ENCODE data around the gene OCRL.
"Not testable (repeated sequence)": the region's sequence is repeated elsewhere in the genome, so short reads cannot be mapped to it uniquely, and the experiment has no call there.

OCRL gene

DNA sequence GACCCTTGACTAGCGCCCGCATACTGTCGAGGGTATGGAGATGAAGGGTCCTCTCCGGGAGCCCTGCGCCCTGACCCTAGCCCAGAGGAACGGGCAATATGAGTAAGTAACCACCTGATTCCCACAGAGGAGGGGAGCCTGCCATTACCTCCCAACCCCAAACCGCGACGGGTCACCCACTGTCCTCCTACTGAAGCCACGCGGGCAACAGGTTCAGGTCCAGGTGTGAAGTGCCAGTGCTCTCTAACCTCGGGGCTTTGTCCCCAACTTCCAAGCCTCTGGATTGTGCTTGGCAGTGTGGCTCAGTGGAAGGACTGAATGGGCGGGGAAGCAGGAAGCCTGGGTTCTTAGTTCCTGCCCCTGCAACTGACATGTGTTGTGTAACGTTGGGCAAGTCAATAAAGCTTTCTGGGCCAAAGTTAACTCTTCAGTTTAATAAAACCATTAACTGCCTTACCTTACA, 694 bp downstream of the OCRL start:
- no peak for DNase-seq

DNA sequence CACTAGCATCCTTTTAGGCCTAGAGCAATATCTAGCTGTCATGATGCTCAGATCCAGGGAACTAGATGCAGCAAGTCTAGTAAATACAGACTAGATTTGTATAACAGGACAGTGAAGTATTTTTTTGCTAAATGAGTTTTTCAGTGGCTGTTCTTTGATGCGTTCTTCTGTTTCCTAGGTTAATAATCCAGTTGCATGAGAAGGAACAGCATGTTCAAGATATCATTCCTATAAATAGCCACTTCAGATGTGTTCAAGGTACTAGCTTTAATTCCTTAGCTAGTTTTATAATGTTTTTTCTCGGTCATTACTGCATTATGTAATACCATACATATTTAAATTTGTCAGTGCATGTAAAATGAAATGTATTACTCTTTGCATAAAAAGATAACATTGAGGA, 4.7 kb downstream of the OCRL start:
- no peak for DNase-seq

DNA sequence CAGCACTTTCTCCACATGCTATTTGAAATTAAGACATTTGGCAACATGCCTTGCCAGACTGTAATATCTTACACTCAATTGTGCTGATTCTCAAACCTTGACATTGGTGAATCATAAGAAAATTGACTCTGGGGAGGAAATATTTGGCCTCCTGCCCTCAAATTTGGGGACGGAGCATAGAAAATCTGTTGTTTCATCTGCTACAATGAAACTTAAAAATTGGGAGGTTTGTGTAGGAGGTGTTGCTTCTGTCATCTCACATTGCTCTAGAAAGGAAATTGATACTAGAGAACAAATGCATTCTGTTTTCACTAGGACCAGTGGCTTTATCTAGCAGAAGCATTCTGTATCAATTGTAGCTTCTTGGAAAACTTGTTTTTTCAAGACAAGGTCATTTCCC, 5.3 kb downstream of the OCRL start:
- DNase-seq, result no peak

DNA sequence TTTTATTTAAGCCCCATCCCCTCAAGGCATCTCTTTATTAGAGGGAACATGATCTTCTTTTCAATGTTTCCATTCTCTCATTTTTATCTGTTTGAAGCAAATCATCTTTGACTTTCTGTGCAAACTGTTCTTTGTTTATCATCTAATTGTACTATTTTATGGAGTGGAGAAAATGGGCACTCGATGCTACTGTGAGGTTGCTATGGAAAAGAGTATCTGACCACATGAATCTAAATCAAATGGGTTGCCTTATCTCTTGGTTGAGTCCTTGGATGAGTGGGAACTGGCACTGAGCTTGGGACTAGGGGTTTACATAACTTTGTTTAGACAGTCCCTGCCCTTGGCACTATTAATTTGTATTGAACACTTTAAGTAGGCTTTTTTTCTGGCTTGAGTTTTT, 9.1 kb downstream of the OCRL start:
- no peak for DNase-seq

DNA sequence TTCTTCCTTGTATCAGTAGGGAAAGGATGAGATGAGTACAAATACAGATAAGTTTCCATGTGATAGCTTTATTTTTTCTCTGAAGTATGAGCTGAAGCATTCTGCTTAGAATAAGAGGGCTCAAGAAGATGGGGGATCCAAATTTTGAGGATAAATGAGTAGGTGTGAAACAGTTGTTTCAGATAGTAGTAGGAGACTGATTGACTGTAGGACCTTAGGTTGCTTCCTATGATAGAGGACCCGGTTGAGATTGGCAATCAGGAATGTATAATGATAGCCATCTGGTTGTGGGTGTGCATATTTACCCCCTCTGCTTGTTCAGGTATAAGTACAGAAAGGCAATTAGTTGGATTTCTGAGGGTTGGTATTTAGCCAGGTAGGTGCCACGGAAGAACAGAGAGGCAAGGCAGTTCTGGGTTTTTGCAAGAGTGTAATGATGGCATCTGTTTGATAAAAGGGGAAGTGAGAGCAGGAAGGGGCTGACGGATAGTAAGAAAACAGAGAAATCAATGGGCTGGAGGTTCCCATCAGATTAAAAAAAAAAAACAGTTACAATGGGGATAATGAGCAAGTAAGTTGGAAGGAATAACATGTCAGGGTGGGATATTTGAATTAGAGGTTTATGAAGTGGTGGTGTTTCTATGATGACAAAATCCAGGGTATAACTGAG, 13.7 kb downstream of the OCRL start:
- no peak for DNase-seq

GRCh38 chrX:129554816-129555215, 14.8 kb downstream of the OCRL start:
- DNase-seq, result not testable (repeated sequence)

DNA sequence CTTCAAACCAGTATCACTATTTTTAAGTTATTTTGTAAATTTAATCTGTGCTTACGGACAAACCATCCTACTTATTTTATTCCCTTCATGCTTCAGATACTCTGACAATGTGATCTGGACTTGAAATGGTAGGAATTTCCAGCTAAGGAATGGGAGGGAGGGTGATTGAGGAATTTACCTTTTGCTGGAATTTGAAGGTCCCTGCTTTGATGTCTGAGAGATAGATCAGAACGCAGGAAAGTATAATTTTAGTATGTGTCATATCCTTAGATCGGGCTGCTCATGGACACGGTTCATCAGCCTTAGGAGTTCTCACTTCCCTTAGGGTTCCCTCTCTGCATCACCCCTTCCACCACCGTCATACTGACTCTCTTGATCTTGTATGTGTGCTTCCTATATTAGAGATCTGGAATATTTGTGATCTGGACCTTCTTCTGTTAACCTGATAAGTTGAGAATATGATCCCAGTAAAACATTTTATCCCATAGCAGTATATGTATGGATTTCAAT, 16.8 kb downstream of the OCRL start:
- DNase-seq, result no peak

- DNase-seq, result no peak
Observed at GRCh38 chrX:129557844-129558480, 17.9 kb downstream of the OCRL start.

- DNase-seq, result no peak
Observed at GRCh38 chrX:129559783-129560182, 19.7 kb downstream of the OCRL start.

- no peak for DNase-seq
Observed at GRCh38 chrX:129561453-129561852, 21.4 kb downstream of the OCRL start.

- not testable (repeated sequence) for DNase-seq
Observed at GRCh38 chrX:129564345-129564744, 24.3 kb downstream of the OCRL start.

GRCh38 chrX:129565046-129565650, 25.1 kb downstream of the OCRL start:
- DNase-seq, result no peak

DNA sequence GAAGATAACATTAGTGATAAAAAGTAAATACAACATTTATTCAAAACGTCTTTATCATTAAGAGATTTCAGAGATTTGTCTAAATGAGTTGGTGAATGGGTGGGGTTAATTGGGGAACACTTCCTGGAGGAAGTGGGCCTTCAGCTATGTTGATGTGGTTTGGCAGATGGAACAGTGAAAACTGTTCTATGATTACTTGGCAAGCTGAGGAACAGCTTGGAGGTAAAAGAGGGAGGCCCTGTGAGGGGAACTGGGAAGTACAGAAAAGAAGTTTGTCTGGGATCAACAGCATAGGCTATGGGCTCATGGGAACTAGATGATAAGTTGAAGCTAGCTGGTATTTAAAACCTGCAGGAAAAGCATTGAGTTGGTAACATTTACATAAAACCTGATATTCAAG, 26.0 kb downstream of the OCRL start:
- DNase-seq, result no peak

DNA sequence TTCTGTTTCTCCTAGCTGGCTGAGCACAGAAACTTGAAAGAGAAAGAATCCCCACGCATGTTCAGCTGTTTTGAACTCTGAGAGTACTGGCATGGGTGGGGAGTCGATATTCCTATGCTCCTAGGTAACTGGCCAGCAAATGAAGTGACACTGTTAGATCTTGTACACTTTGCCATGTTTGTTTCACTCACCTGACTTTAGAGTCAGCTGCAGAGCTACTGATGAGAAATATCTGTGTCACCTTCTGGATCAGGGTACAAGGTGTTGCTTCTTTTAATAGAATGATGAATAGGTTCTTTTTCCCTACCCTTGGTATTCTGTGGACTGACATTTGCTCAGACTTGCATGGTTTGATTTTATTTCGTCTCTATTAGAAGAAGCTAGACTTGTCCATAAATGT, 28.3 kb downstream of the OCRL start:
- no peak for DNase-seq

DNA sequence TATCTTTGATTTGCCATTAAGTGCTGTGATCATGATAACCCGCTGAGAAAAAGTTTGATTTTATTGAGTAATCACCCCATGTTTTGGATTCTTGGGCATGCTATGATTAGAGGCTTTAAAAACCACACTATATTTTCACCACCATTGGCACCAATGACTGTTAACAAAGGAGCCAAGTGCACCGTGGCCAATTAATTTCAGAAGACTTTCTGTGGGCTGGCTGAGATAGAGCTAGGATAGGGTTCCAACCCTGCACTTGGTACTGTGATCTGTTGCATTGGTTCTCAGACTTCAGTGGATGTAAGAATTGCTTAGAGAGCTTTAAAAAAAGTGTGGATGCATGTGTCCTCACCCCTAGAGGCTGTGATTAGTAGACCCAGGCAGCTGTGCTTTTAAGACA, 32.4 kb downstream of the OCRL start:
- no peak for DNase-seq

GRCh38 chrX:129573652-129574051, 33.6 kb downstream of the OCRL start:
- DNase-seq, result not testable (repeated sequence)

DNA sequence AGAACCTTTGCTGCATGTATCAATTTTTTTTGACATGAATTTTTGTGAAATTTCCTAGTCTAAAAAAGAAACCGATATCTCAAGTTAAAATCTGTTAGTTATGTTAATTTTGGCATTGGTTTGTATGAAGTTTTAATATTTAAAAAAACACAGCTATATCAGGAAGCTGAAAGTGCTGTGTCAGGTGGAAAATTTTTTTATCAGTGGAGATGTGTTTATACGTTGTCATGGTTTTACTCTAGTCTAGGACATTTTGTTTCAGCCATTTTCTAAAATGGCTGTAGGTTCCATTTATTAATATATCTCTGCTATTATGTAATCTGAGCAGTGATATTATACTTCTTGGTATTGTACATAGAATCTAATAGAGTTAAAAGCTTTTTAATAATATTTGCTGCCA, 34.2 kb downstream of the OCRL start:
- no peak for DNase-seq

DNA sequence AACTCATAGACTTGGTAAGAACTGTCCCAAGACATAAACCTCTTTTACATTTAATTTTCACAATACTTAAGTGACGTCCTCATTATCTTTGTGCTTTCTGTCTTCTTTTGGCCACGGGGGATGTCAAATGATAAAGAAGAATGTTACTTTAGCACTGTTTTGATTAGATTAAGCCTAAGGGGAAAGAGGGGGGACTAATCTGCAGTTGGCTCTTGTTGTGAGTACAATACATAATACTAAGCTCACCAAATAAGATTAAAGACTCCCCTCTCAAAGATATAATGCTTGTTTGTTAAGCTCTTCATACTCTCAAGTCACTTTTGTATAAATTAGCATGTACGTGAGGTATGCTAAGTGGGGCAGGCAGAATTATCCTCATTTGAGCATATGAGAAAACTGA, 36.5 kb downstream of the OCRL start:
- no peak for DNase-seq

- DNase-seq, result no peak
Observed at GRCh38 chrX:129577473-129577872, 37.4 kb downstream of the OCRL start.

DNA sequence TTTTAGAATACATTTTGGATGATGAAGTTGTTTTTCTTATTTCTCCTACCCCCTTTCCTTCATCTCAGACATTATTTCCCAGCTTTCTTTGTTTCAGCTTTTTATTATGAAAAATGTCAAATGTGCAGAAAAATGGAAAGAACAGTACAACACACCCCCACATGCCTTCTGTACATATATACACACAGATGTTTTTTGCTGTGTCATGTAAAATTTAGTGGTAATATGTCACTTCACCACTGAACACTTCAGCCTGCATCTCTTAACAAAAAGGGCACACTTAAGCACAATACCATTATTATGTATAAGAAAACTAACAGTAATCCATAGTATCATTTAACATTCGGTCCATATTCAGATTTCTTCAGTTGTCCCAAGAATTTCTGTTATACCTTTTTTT, 37.8 kb downstream of the OCRL start:
- DNase-seq, result no peak

DNA sequence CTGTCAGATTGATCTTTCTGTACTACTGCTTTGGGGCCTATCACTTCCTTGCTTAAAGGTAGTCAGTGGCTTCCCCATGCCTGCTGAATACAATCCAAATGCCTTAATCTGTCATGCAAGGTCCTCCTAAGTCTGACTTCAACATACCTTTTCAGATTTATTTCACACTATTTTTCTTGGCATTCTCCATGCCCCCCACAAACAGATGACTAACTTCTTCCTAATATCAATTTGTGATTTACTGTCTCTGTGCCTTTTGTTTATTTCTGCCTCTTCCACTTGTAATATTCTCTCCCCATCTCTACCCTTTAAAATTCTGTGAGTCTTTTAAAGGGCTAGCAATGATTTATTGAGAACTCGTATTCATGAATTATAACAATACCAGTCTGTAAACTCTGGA, 41.8 kb downstream of the OCRL start:
- no peak for DNase-seq

- no peak for DNase-seq
Observed at GRCh38 chrX:129585167-129585566, 45.1 kb downstream of the OCRL start.

GRCh38 chrX:129585691-129586090, 45.6 kb downstream of the OCRL start:
- DNase-seq, result no peak

DNA sequence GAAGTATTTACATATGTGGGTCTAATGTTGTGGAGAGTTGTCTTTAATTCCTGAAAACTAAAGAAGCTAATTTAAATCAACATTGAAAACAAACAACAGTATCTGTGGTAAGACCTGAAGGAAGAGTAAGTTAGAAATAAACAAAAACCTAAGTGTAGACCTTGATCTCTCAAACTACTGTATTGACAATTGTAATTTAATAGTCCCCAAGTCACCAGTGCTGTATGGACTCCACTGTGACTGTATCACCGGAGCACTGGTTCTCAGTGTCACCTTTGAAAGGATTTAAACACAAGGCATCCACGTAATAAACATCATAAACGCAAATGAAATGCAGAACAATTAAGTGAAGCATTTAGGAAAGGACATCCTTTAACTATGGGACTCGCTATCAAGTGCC, 46.4 kb downstream of the OCRL start:
- DNase-seq, result no peak

Data from stimulated activated CD4-positive, alpha-beta T cell treated with anti-CD3 and anti-CD28 coated beads, Interleukin-4, amount 100 ng/mL, for 4 hours (primary cell).